K562 (cell line): ENCODE results near the gene TRANK1. TPM values are rescaled to one million over a fixed set of nuclear protein-coding genes. Genes with fewer than 3 reads are reported as not detected.

Source experiments
- BHLHE40 ChIP-seq: IDR thresholded peaks from 2 replicates; pipeline ENCODE4 v1.6.1; 2011; ENCODE audit warnings: low read length, improper control_type of control experiment
- FOXP1 ChIP-seq: sonication (generic); formaldehyde crosslinking; IDR thresholded peaks from 2 replicates; pipeline ENCODE4 v1.8.0; 2022; ENCODE audit warnings: mild to moderate bottlenecking, missing genetic modification reagents
- RAD51 ChIP-seq: fragments of 450-650 bp; IDR thresholded peaks from 2 replicates; pipeline ENCODE4 v1.7.1; 2016; ENCODE audit warnings: low read depth, mild to moderate bottlenecking, borderline replicate concordance
- polyA plus RNA-seq, 8 experiments: library from polyadenylated mRNA; depleted of rRNA in 4 of 8; stranded (reverse) in 5 of 8; unstranded in 3 of 8; fragments of >200 nt; fragmentation: Nextera tagmentation in 2 of 8; fragmentation: Illumina TruSeq in 1 of 8; extraction: Ambion mirVana in 2 of 8; extraction: Trizol in 1 of 8; gene quantifications; 2 replicates each; pipeline versions ENCODE4 v1.2.1 to v1.2.3, GENCODE V29; 2011 to 2014; ENCODE audit warnings: inconsistent platforms in 1 of 8, missing spikeins in 1 of 8
- total RNA-seq, 7 experiments: library from RNA; depleted of rRNA in 6 of 7; stranded (reverse); fragments of >200 nt in 6 of 7; fragmentation: Illumina TruSeq in 2 of 7; extraction: Trizol in 2 of 7; gene quantifications; 2 replicates each; pipeline versions ENCODE4 v1.2.1 to v1.2.3, GENCODE V29; 2011 to 2021; ENCODE audit warnings: low replicate concordance in 1 of 7
- TF ChIP-seq, protein P1 (sequence below): fragments of 450-650 bp; IDR thresholded peaks from 2 replicates; pipeline ENCODE4 v1.6.1; 2016; ENCODE audit warnings: low read depth

The TRANK1 gene
- total and polyA plus RNA-seq, 9 of the 15 experiments (the other 6 are each of a cell fraction or from before 2014, with no cell fraction given): 0.41 to 5.3 (median 2.1) TPM

DNA sequence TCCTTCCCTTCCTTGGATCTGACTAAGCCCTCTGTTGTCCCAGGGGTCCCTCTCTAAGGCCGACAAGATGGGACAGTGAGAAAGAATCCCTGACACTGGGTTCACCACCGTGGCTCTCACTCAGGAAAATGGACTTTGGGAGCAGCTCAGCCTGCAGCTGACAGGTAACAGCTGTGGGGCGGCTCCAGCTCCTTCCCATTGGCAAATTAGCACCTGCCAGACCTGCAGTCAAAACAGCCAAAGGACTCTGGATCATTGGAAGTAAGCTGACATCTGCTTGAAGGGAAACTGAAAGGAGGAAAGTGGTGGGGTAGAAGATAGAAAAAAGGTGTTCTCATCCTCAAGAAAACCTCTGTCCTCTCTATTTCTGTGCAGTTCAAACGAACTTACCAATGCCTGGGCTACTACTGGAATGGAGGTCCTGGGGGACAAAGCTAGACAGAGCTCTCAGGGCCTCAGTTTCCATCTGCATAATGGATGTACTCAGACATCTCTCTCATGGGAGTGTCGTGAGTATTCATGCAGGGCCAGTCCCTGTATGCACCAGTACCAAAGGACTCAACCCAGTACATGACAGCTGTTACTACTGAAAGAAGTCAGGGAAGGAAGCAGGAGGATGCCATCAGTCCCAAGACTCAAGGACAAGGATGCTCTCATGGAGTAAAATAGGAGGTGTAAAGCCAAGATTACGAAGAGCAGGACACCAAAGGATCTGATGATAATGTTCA, 126.9 kb downstream of the TRANK1 start (continued):
- TF ChIP-seq, protein P1, sequence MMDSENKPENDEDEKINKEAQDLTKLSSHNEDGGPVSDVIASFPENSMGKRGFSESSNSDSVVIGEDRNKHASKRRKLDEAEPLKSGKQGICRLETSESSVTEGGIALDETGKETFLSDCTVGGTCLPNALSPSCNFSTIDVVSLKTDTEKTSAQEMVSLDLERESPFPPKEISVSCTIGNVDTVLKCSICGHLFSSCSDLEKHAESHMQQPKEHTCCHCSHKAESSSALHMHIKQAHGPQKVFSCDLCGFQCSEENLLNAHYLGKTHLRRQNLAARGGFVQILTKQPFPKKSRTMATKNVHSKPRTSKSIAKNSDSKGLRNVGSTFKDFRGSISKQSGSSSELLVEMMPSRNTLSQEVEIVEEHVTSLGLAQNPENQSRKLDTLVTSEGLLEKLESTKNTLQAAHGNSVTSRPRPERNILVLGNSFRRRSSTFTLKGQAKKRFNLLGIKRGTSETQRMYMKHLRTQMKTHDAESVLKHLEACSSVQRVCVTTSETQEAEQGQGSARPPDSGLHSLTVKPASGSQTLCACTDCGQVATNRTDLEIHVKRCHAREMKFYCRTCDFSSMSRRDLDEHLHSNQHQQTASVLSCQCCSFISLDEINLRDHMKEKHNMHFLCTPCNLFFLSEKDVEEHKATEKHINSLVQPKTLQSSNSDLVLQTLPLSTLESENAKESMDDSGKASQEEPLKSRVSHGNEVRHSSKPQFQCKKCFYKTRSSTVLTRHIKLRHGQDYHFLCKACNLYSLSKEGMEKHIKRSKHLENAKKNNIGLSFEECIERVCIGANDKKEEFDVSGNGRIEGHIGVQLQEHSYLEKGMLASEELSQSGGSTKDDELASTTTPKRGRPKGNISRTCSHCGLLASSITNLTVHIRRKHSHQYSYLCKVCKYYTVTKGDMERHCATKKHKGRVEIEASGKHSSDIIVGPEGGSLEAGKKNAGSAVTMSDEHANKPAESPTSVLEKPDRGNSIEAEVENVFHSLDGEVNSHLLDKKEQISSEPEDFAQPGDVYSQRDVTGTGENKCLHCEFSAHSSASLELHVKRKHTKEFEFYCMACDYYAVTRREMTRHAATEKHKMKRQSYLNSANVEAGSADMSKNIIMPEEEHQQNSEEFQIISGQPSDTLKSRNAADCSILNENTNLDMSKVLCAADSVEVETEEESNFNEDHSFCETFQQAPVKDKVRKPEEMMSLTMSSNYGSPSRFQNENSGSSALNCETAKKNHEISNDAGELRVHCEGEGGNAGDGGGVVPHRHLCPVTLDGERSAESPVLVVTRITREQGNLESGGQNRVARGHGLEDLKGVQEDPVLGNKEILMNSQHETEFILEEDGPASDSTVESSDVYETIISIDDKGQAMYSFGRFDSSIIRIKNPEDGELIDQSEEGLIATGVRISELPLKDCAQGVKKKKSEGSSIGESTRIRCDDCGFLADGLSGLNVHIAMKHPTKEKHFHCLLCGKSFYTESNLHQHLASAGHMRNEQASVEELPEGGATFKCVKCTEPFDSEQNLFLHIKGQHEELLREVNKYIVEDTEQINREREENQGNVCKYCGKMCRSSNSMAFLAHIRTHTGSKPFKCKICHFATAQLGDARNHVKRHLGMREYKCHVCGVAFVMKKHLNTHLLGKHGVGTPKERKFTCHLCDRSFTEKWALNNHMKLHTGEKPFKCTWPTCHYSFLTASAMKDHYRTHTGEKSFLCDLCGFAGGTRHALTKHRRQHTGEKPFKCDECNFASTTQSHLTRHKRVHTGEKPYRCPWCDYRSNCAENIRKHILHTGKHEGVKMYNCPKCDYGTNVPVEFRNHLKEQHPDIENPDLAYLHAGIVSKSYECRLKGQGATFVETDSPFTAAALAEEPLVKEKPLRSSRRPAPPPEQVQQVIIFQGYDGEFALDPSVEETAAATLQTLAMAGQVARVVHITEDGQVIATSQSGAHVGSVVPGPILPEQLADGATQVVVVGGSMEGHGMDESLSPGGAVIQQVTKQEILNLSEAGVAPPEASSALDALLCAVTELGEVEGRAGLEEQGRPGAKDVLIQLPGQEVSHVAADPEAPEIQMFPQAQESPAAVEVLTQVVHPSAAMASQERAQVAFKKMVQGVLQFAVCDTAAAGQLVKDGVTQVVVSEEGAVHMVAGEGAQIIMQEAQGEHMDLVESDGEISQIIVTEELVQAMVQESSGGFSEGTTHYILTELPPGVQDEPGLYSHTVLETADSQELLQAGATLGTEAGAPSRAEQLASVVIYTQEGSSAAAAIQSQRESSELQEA: no peak
- TF ChIP-seq FOXP1 (no peak), RAD51 (no peak), BHLHE40 (no peak)
